Large intestine (tissue), 3 donors: ENCODE data around the gene AAK1. TPM values are rescaled to one million over a fixed set of nuclear protein-coding genes. Genes with fewer than 3 reads are reported as not detected.
"Not testable (repeated sequence)": the region's sequence is repeated elsewhere in the genome, so short reads cannot be mapped to it uniquely, and the experiment has no call there.

Experiments
- DNase-seq, 2 donors: peaks; one replicate each; pipeline versions ENCODE4 v3.0.0 to v3.0.0-alpha.2; 2013
- H3K27ac ChIP-seq: one replicate; pipeline ENCODE4 v1.5.1; 2013; ENCODE audit warnings: low read length
- H3K27me3 ChIP-seq: 2 replicates; pipeline ENCODE4 v1.6.1; 2013; ENCODE audit warnings: low read length; ENCODE audit not compliant: control insufficient read depth, insufficient read depth
- H3K36me3 ChIP-seq: 2 replicates; pipeline ENCODE4 v1.6.1; 2013; ENCODE audit warnings: low read length; ENCODE audit not compliant: control insufficient read depth, insufficient read depth
- H3K4me1 ChIP-seq: one replicate; pipeline ENCODE4 v1.6.1; 2013; ENCODE audit warnings: low read length; ENCODE audit not compliant: control insufficient read depth, insufficient read depth
- H3K4me3 ChIP-seq: one replicate; pipeline ENCODE4 v1.5.1; 2013; ENCODE audit warnings: low read length
- H3K9me3 ChIP-seq: one replicate; pipeline ENCODE4 v1.6.1; 2013; ENCODE audit warnings: mild to moderate bottlenecking, low read depth, low read length, moderate library complexity; ENCODE audit not compliant: control insufficient read depth
- WGBS: methylation state at CpG from one replicate; pipeline ENCODE4 v1.1.5; 2013; ENCODE audit warnings: low lambda C conversion rate; ENCODE audit not compliant: insufficient coverage; 5-methylcytosine and 5-hydroxymethylcytosine counted together
- polyA plus RNA-seq: library from polyadenylated mRNA; unstranded; fragments of 120-200 nt; gene quantifications from one replicate; pipeline ENCODE4 v1.2.1, GENCODE V29; 2013

AAK1 gene
- polyA plus RNA-seq, 1 donor = 18.6 TPM

GRCh38 chr2:69577467-69578197, 65.9 kb downstream of the AAK1 start:
- Histone ChIP-seq H3K4me1 (peaks cover 11% of the 10 kb centered on the region), H3K27me3 (no peaks in the 10 kb centered on the region), H3K4me3 (no peak overlapping the region), H3K36me3 (no peaks in the 10 kb centered on the region), H3K27ac (no peak overlapping the region), H3K9me3 (no peaks in the 10 kb centered on the region)
- no CpG with 5 or more reads among the region's 5 CpGs for WGBS
- no peak for DNase-seq

GRCh38 chr2:69576880-69577279, 66.7 kb downstream of the AAK1 start:
- no peaks in the 10 kb centered on the region for H3K36me3 ChIP-seq
- no peak overlapping the region for H3K27ac ChIP-seq
- H3K4me1 ChIP-seq = peaks cover 4% of the 10 kb centered on the region
- no CpG with 5 or more reads among the region's 5 CpGs for WGBS
- H3K27me3 ChIP-seq = no peaks in the 10 kb centered on the region
- H3K9me3 ChIP-seq = no peaks in the 10 kb centered on the region
- no peak overlapping the region for H3K4me3 ChIP-seq
- no peak for DNase-seq

- DNase-seq = no peak
- Histone ChIP-seq H3K9me3 (no peaks in the 10 kb centered on the region), H3K4me1 (no peaks in the 10 kb centered on the region), H3K27ac (no peak overlapping the region), H3K36me3 (no peaks in the 10 kb centered on the region), H3K27me3 (no peaks in the 10 kb centered on the region), H3K4me3 (no peak overlapping the region)
- no CpG with 5 or more reads among the region's 1 CpG for WGBS
Observed at GRCh38 chr2:69575926-69576325, 67.6 kb downstream of the AAK1 start.

- not testable (repeated sequence) for H3K4me1 ChIP-seq
Observed at GRCh38 chr2:69575371-69575770, 68.2 kb downstream of the AAK1 start.

GRCh38 chr2:69572641-69573040, 70.9 kb downstream of the AAK1 start:
- WGBS = no CpG with 5 or more reads among the region's 5 CpGs
- DNase-seq = no peak
- H3K27me3 ChIP-seq = no peaks in the 10 kb centered on the region
- H3K4me3 ChIP-seq = no peak overlapping the region
- no peaks in the 10 kb centered on the region for H3K9me3 ChIP-seq
- H3K27ac ChIP-seq = no peak overlapping the region
- H3K36me3 ChIP-seq = no peaks in the 10 kb centered on the region
- no peaks in the 10 kb centered on the region for H3K4me1 ChIP-seq

More at GRCh38 chr2:69575371-69575770, 68.2 kb downstream of the AAK1 start:
- not testable (repeated sequence) for H3K27ac ChIP-seq, H3K9me3 ChIP-seq, H3K27me3 ChIP-seq, H3K4me3 ChIP-seq, H3K36me3 ChIP-seq, DNase-seq
- WGBS = no CpG with 5 or more reads among the region's 13 CpGs

- H3K4me1 ChIP-seq = no peaks in the 10 kb centered on the region
Observed at GRCh38 chr2:69571189-69571588, 72.3 kb downstream of the AAK1 start.

GRCh38 chr2:69570474-69570873, 73.1 kb downstream of the AAK1 start:
- no peak for DNase-seq

More at GRCh38 chr2:69571189-69571588, 72.3 kb downstream of the AAK1 start:
- no peak for DNase-seq
- H3K9me3 ChIP-seq = no peaks in the 10 kb centered on the region
- no peaks in the 10 kb centered on the region for H3K27me3 ChIP-seq
- H3K4me3 ChIP-seq = no peak overlapping the region
- WGBS = no CpG with 5 or more reads among the region's 1 CpG
- H3K36me3 ChIP-seq = no peaks in the 10 kb centered on the region
- no peak overlapping the region for H3K27ac ChIP-seq

GRCh38 chr2:69567909-69568300, 75.6 kb downstream of the AAK1 start:
- Histone ChIP-seq H3K4me1 (no peaks in the 10 kb centered on the region), H3K4me3 (no peak overlapping the region), H3K27ac (no peak overlapping the region), H3K9me3 (no peaks in the 10 kb centered on the region), H3K27me3 (no peaks in the 10 kb centered on the region), H3K36me3 (peaks cover 4% of the 10 kb centered on the region)
- DNase-seq = no peak
- no CpG with 5 or more reads among the region's 6 CpGs for WGBS

More at GRCh38 chr2:69570474-69570873, 73.1 kb downstream of the AAK1 start:
- Histone ChIP-seq H3K27ac (no peak overlapping the region), H3K36me3 (peaks cover 4% of the 10 kb centered on the region), H3K4me3 (no peak overlapping the region), H3K9me3 (no peaks in the 10 kb centered on the region), H3K4me1 (no peaks in the 10 kb centered on the region), H3K27me3 (no peaks in the 10 kb centered on the region)
- WGBS = 29% methylated on average over 1 of the region's 2 CpGs

GRCh38 chr2:69567157-69567908, 76.2 kb downstream of the AAK1 start:
- no CpG with 5 or more reads among the region's 3 CpGs for WGBS
- DNase-seq = no peak
- H3K36me3 ChIP-seq = peaks cover 4% of the 10 kb centered on the region
- H3K4me1 ChIP-seq = no peaks in the 10 kb centered on the region
- no peak overlapping the region for H3K4me3 ChIP-seq
- H3K27me3 ChIP-seq = no peaks in the 10 kb centered on the region
- H3K27ac ChIP-seq = no peak overlapping the region
- H3K9me3 ChIP-seq = no peaks in the 10 kb centered on the region

- DNase-seq = no peak
- peaks cover 4% of the 10 kb centered on the region for H3K36me3 ChIP-seq
- H3K4me3 ChIP-seq = no peak overlapping the region
- H3K4me1 ChIP-seq = no peaks in the 10 kb centered on the region
- H3K27ac ChIP-seq = no peak overlapping the region
- H3K27me3 ChIP-seq = no peaks in the 10 kb centered on the region
- no peaks in the 10 kb centered on the region for H3K9me3 ChIP-seq
- 100% methylated on average over 1 of the region's 4 CpGs for WGBS
Observed at GRCh38 chr2:69566669-69567068, 76.9 kb downstream of the AAK1 start.
